NCI-H2029 (cell line): ENCODE data around the gene RIT1.

Experiments used
- DNase-seq: peaks from one replicate; lab custom pipeline; 2025; lab: John Stamatoyannopoulos, UW

Gene RIT1

DNA sequence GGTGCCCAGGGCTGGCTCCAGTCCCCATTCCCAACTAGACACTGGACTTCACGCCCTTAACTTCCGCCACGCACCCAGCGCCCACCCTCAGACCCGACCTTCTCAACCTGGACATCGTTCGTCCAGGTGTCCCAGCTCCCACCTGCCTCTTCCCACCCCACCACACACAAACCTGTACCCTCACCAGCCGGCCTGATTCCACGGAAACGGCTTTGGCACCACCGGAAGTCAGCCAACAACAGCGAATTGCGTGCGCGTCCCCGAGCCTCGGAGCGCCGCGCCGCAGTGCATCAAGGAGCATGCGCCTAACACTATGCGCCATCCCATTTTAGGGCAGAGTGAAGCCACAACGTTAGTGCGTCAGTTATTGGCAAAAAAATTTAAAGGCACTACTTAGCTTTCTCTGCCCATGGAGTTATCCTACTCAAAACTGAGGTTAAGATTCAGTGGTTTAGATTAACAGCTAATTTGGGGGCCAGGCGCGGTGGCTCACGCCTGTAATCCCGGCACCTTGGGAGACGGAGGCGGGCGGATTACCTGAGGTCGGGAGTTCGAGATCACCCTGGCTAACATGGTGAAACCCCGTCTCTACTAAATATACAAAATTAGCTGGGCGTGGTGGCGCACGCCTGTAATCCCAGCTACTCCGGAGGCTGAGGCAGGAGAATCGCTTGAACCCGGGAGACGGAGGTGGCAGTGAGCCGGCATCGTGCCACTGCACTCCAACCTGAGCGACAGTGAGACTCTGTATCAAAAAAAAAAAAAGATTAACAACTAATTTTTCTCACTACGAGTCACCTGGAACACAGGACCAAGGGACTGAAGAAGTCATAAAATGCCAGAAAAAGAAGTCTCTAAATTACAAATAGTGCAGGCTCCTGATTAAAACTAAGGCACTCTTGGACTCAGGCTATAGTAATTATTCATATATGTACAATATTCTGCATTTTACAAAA, 53.9 kb downstream of the RIT1 start, which contains the start of gene GON4L:
TSS of gene GON4L (minus strand) at position 240 of the 956 bp plus-strand sequence. CDS start 3,434 bp downstream, outside the sequence.
- peak; percentile 92 for DNase-seq

DNA sequence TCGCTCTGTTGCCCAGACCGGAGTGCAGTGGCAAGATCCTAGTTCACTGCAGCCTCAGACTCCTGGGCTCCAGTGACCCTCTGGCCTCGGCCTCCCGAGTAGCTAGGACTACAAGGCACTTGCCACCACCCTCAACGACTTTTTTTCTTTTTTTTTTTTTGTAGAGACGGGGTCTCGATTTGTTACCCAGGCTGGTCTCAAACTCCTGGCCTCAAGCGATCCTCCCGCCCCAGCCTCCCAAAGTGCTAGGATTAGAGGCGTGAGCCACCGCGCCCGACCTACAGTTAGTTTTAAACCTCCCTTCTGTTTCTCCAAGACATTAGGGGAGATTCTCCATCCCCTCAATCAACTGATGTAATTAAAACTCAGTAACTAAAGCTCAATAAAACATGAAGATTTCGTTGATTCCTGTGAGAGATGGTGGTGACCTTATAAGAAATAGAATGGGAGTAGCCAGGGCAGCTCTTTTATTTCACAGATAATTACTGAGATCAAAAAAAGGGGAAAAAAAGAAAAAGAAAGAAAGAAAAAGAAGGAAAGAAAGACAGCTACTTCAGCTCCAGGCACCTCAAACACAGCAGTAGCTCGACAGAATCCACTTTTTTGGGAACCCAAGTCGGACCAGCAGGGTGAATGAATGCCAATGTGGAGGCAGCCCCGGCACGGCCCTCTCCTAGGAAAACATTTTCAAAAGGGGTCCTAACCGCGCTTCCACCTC, 54.7 kb downstream of the RIT1 start:
- no peak for DNase-seq

DNA sequence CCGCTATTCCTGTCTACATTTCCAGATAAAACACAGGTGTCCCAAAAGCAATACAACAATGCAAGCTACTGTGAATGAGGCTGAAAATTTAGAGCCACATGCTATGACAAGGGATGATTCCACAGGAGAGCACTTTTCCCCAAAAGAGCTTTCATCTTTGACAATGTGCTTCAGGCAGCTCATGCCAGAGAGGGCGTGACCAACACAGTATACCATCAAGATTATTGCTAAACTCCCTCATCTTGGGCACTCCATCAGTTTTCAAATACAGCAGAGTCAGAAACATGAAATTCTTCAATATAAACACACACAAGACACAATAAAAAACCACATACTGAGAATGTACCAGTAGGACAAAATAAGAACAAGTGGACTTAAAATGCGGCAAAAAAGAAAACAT, 60.8 kb downstream of the RIT1 start:
- no peak for DNase-seq

DNA sequence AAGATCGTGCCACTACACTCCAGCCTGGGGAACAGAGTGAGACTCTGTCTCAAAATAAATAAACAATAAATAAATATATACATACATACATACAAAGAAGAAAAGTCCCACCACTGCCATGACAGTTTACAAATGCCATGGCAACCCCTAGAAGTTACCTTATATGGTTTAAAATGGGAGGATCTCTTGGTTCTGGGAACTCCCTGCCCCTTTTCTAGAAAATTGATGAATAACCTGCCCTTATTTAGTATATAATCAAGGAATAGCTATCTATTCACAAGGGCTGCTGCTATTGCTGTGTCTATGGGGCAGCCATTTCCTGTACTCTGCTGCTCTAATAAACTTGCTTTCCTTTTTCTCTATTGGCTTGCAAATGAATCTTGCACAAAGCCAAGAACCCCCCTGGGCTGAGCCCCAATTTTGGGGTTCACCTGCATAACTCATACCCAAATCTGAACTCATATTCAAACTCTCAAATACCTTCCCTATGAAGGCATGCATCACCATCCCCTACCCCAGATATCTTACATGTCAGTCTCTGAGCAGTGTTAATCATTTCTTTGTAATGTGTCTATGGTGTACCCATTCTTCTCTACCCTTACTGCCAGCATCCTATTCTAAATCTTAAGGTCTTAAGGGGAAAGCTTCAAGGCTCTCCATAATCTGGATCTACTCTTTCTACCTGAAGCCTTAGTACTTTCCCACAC, 63.2 kb downstream of the RIT1 start:
- no peak for DNase-seq
